Ishikawa (cell line): Measurements from ENCODE around the gene TSPAN18.

Experiments
- CEBPB ChIP-seq: IDR thresholded peaks from 2 replicates; pipeline ENCODE4 v1.6.1; 2012
- CREB1 ChIP-seq: IDR thresholded peaks from 2 replicates; pipeline ENCODE4 v1.6.1; 2012; ENCODE audit warnings: low read depth
- EGR1 ChIP-seq: IDR thresholded peaks from 2 replicates; pipeline ENCODE4 v1.6.1; 2012
- EP300 ChIP-seq: IDR thresholded peaks from 2 replicates; pipeline ENCODE4 v1.6.1; 2012; ENCODE audit warnings: borderline replicate concordance
- FOXM1 ChIP-seq: IDR thresholded peaks from 2 replicates; pipeline ENCODE4 v1.6.1; 2012; ENCODE audit warnings: low read depth, borderline replicate concordance
- NFIC ChIP-seq: IDR thresholded peaks from 2 replicates; pipeline ENCODE4 v1.6.1; 2012
- RAD21 ChIP-seq: IDR thresholded peaks from 2 replicates; pipeline ENCODE4 v1.6.1; 2012; ENCODE audit warnings: low read depth
- TAF1 ChIP-seq: IDR thresholded peaks from 2 replicates; pipeline ENCODE4 v1.6.1; 2012; ENCODE audit warnings: low read depth, mild to moderate bottlenecking
- TCF12 ChIP-seq: IDR thresholded peaks from 2 replicates; pipeline ENCODE4 v1.6.1; 2012; ENCODE audit warnings: low read depth
- TEAD4 ChIP-seq: IDR thresholded peaks from 2 replicates; pipeline ENCODE4 v1.6.1; 2012
- YY1 ChIP-seq: IDR thresholded peaks from 2 replicates; pipeline ENCODE4 v1.6.1; 2012; ENCODE audit warnings: low read depth
- ZBTB7A ChIP-seq: IDR thresholded peaks from 2 replicates; pipeline ENCODE4 v1.6.1; 2012; ENCODE audit warnings: low read depth
- TF ChIP-seq, protein P1 (sequence below): IDR thresholded peaks from 2 replicates; pipeline ENCODE4 v1.6.1; 2012
- TF ChIP-seq, protein P2 (sequence below): IDR thresholded peaks from 2 replicates; pipeline ENCODE4 v1.6.1; 2012; ENCODE audit warnings: low read depth, mild to moderate bottlenecking
- TF ChIP-seq, protein P3 (sequence below): IDR thresholded peaks from 2 replicates; pipeline ENCODE4 v1.6.1; 2012

TSPAN18 gene

DNA sequence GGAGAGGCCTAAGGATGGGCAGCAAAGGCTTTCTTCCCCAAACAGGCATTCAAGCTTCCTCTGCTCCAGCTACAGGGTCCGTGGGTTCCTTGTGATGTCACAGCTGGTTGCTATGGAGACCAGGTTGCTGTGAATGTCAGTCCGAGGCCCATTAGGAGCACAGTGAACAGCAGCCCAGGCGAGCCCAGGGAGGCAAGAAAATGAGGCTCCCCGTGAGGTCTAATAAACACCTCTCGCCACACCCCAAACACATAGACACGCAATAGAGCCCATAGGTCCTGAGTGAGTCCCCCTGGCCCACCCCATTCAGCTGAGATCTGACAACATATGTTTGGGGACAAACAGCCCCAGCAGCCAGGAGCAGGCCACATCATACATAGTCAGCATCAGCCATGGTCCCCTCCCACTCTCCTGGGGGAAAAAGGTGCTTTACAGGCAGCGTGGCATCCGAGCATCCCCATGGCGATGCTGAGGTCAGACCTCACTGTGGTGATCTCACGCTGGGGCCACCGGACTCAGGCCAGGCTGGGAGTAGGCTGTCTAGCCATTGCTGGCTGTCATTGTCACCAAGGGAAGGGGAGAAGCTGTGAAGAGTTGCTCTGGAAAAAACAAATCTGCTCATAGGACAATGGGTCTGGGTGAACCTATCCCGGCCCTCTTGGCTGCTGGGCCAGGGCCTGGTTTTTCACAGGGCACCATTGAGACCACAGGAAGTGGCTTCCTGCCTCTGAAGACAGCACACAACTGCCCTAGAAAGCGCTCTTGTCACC, 247.1 kb downstream of the TSPAN18 start:
- no peak for TF ChIP-seq TCF12

DNA sequence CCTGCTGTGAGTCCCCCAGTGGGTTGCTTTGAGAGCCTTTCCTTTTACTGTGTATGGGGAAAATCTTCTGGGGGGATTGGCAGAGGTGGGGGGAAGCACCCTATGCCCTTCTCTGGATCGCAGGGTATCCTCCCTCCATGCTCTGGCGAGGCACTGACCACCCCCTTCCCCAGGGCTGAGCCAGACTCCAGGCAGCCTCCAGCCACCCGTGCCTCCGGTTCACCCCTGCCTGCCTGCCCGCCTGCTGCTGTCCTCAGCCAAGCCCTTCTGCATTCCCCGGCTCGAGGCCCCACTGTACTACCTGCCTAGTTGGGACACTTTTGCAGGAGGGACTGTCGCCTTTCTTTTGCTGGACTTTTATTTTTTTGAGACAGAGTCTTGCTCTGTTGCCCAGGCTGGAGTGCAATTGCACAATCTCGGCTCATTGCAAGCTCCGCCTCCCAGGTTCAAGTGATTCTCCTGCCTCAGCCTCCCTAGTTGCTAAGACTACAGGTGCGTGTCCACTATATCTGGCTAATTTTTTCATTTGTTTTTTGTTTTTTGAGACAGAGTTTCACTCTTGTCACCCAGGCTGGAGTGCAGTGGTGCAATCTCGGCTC, 247.7 kb downstream of the TSPAN18 start:
- TF ChIP-seq FOXM1 (no peak), CEBPB (peak; percentile 35; the same call in 1 of the 2 replicates)
- TF ChIP-seq, protein P1, sequence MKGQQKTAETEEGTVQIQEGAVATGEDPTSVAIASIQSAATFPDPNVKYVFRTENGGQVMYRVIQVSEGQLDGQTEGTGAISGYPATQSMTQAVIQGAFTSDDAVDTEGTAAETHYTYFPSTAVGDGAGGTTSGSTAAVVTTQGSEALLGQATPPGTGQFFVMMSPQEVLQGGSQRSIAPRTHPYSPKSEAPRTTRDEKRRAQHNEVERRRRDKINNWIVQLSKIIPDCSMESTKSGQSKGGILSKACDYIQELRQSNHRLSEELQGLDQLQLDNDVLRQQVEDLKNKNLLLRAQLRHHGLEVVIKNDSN: no peak

DNA sequence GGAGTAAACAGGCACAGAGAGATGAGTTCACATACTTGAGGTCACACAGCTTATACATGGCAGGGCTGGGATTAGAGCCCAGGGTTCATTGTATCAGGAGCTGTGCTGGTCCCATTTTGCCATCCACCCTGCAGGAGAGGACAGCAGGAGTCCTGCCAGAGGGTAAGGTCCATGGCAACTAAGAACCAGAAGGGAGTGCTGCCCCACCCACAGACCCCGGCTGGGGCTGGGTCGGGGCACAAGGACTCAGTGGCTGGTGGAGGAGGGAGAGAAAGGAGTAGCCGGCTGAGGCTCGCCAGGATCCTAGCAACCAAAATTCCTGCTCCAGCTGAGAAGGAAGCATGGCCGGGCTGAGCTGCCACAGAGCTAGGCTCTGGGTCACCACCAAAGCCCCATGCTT, 249.8 kb downstream of the TSPAN18 start:
- TF ChIP-seq, protein P1: no peak
- TF ChIP-seq EP300 (no peak), RAD21 (no peak)

DNA sequence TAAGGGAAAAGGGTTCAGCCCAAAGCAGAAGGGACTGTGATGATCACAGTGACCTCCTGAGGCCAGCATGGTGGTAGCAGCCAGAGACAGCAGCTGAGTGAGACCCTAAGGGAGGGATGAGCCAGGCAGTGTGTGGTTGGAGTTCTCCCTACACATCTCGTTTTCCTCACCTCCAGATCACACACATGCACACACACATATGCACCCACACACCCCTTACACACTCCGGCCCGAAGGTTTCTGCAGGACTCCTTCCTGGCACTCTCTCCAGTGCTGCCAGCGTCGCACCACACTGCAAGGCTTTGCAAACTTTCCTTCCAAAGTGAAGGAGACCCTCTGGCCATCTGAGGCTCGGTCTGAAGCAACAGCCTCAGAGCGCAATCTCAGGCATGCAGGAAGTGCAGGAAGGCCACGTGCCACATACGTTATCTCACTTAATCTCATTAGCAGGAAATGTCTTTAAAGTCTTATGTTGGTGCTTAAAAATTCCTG, 250.8 kb downstream of the TSPAN18 start:
- TF ChIP-seq NFIC (no peak), EP300 (no peak), CREB1 (no peak), FOXM1 (no peak), EGR1 (no peak), TAF1 (no peak), TCF12 (no peak), TEAD4 (no peak), YY1 (no peak), CEBPB (no peak)
- TF ChIP-seq, protein P2, sequence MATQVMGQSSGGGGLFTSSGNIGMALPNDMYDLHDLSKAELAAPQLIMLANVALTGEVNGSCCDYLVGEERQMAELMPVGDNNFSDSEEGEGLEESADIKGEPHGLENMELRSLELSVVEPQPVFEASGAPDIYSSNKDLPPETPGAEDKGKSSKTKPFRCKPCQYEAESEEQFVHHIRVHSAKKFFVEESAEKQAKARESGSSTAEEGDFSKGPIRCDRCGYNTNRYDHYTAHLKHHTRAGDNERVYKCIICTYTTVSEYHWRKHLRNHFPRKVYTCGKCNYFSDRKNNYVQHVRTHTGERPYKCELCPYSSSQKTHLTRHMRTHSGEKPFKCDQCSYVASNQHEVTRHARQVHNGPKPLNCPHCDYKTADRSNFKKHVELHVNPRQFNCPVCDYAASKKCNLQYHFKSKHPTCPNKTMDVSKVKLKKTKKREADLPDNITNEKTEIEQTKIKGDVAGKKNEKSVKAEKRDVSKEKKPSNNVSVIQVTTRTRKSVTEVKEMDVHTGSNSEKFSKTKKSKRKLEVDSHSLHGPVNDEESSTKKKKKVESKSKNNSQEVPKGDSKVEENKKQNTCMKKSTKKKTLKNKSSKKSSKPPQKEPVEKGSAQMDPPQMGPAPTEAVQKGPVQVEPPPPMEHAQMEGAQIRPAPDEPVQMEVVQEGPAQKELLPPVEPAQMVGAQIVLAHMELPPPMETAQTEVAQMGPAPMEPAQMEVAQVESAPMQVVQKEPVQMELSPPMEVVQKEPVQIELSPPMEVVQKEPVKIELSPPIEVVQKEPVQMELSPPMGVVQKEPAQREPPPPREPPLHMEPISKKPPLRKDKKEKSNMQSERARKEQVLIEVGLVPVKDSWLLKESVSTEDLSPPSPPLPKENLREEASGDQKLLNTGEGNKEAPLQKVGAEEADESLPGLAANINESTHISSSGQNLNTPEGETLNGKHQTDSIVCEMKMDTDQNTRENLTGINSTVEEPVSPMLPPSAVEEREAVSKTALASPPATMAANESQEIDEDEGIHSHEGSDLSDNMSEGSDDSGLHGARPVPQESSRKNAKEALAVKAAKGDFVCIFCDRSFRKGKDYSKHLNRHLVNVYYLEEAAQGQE: no peak
- TF ChIP-seq, protein P1: no peak

DNA sequence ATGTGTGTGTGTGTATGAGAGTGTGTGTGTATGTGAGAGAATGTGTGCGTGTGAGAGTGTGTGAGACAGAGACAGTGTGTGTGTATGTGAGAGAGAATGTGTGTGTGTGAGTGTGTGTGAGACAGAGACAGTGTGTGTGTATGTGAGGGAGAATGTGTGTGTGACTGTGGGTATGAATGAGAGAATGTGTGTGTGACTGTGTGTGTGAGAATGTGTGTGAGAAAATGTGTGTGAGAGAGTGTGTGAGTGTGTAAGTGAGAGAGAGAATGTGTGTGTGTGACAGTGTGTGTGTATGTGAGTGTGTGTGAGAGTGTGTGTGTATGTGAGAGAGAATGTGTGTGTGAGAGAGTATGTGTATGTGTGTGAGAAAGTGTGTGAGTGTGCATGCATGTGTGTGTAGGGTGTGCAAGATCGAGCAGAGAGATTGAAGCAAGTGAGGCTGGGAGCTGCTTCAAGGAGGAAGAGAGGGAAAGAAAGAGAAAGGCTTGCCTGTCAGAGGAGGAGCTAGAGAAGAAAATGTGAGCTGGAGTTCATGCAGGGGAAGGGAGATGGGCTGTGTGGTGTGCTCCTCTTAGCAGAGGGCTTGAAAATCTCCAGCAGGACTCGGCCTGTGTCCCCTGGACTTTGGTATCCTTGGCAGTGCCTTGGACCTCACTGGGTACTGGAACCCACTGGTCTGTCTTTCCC, 251.7 kb downstream of the TSPAN18 start:
- no peak for TF ChIP-seq EP300
- no peak for TF ChIP-seq CEBPB
- no peak for TF ChIP-seq TCF12
- TF ChIP-seq, protein P2: no peak
- TF ChIP-seq FOXM1: no peak
- TF ChIP-seq, protein P3, sequence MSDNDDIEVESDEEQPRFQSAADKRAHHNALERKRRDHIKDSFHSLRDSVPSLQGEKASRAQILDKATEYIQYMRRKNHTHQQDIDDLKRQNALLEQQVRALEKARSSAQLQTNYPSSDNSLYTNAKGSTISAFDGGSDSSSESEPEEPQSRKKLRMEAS: no peak
- TF ChIP-seq YY1: no peak
- TF ChIP-seq ZBTB7A: no peak
- no peak for TF ChIP-seq EGR1
- TF ChIP-seq RAD21: no peak
- no peak for TF ChIP-seq NFIC
- TF ChIP-seq TAF1: no peak
- TF ChIP-seq, protein P1: no peak
- no peak for TF ChIP-seq CREB1
- TF ChIP-seq TEAD4: no peak
